NCI-H2029 (cell line): ENCODE data around the gene AMH.
"Not testable (repeated sequence)": the region's sequence is repeated elsewhere in the genome, so short reads cannot be mapped to it uniquely, and the experiment has no call there.

ENCODE experiments used
- DNase-seq: peaks from one replicate; lab custom pipeline; 2025; lab: John Stamatoyannopoulos, UW

AMH gene

GRCh38 chr19:2270423-2271233, 21.5 kb downstream of the AMH start:
- DNase-seq = no peak

DNA sequence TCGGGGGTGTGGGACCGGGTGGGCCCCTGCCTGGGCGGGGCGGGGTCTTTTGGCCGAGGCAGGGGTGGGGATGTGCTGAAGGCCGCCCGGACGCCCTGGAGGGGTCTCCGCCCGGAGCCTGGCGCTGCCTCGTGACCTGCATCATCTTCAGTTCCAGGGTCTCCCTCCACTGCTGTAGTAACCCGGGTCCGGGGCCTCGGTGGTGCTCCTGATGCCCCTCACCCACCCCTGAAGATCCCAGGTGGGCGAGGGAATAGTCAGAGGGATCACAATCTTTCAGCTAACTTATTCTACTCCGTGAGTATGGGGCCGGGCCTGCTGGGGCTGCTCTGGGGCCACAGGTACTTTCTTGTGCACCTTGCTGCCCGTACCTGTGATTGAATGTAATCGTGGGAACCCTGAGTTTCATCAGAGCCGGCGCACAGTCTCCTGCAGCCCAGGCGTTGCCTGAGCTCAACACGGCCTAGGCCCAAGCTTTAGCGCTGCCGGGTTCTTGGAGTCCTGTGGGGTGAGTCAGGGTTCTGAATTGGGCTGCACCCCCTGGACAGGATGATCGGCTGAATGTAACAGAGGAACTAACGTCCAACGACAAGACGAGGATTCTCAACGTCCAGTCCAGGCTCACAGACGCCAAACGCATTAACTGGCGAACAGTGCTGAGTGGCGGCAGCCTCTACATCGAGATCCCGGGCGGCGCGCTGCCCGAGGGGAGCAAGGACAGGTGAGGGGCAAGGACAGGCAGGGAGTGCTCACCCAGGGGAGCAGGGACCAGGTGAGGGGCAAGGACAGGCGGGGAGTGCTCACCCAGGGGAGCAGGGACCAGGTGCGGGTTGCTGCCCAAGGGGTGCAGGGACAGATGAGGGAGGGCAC, 22.3 kb downstream of the AMH start:
- no peak for DNase-seq

GRCh38 chr19:2273356-2274184, 24.4 kb downstream of the AMH start:
- DNase-seq = peak; percentile 72

DNA sequence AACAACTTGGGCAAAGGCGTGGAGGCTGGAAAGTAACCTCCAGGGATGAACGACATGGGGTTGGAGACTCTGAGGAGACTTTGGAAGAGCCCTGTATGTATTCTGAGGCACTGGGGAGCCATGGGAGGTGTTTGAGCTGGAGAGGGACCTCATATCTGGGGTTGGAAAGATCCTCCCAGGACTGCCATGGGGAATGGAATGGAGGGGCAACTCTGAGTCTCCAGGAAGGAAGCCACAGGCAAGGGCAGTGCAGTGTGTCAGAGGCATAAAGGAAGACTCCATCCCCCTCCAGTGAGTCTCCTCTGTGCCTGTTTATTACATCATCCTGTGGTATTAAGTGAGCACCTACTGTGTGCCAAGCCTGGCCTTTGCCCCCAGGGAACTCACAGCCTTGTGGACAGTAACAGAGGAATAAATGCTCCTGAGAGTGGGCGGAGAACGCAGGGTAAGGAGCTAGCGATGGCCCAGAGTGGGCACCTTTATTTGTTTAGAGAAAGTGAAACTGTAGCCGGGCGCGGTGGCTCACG, 25.1 kb downstream of the AMH start:
- DNase-seq = no peak

DNA sequence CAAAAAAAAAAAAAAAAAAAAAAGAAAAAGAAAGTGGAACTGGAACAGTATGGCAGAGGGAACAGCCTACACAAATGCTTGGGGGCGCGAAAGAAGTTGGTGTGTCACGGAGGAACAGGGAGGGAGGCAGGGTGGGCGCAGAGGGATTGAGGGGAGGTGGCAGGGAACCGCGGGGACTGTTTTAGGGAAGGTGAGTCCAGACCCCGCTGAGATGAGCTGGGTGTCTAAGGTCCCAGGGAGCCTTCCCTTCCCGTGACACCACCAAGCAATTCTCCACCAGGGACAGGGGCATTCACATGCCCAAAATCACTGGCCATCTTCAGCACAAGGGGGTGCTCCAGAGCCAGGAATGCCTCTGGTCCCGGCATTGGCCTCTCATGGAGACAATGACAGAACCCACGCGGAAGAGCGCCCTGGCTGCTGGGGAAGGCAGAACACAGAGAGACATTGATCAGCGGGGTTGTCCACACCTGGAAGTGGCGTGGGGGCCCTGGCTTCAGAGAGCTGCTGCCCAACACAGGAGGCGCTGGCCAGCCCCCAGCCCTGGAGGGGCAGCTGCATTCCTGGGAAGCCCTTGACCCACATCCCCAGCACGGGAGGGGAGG, 25.9 kb downstream of the AMH start:
- no peak for DNase-seq

DNA sequence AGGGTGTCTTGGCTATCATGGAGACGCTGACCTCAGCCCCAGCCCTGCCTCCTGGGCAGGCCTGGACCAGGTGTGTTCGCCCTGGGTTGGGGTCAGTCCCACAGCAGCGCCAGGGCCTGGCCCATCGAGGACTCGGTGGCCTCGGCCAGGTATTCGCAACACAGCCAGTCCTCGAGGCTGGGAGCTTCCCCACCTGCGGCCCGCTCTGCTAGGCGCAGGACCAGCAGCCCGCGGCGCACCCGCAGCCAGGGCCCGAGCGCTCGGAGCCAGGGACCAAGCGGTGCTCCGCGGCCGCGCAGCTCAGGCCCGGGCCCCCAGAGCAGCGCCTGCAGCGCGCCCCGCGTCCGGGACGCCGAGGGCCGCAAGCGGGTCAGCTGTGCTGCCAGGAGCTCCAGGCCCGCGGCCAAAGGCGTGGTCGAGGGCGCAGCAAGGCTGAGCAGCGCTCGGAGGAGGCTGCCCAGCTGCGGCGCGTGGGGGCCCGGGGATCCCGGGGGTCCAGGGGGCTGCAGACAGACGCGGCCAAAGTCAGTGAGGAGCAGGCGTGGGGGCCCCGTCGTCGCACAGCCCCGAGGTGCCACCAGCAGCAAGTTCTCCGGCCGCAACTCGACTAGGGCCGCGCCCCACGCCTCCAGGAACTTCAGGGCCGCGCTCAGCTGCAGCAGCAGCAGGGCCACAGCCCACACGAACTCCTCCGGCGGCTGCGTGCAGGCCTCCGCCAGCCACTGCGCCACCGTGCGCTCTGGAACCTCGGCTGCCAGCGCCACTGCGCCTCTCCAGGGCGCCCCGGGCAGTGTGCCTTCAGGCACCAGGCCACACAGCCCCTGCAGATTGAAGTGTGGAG, 26.7 kb downstream of the AMH start:
- no peak for DNase-seq

GRCh38 chr19:2276429-2276986, 27.4 kb downstream of the AMH start:
- no peak for DNase-seq

- DNase-seq = no peak
Measured at GRCh38 chr19:2277138-2277537, 28.0 kb downstream of the AMH start.

GRCh38 chr19:2278459-2279158, 29.5 kb downstream of the AMH start:
- no peak for DNase-seq

DNA sequence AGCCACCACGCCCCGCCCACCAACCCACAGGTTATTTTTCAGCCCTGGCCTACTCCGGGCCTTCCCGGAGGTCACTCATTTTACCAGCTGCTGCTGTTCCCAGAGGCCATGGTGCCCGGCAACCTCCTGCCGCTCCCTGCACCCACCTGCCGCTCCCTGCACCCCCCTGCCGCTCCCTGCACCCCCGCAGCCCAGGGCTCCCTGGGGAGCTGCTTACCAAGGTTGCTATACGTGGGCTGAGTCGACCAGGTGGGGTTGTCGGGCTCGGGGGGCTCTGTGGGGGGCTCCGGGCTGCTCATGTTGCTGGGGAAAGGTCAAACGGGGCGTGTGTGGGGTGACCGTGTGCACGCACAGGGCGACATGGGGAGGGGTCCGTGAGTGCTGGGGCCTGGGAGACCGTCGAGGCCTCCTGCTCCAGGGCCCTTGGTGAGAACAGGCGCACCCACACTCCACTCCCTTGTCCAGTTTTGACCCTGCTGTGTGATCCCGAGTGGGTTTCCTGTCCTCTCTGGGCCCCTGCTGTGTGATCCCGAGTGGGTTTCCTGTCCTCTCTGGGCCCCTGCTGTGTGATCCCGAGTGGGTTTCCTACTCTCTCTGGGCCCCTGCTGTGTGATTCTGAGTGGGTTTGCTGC, 31.6 kb downstream of the AMH start:
- DNase-seq = no peak

- not testable (repeated sequence) for DNase-seq
Measured at GRCh38 chr19:2281265-2282061, 32.3 kb downstream of the AMH start.

DNA sequence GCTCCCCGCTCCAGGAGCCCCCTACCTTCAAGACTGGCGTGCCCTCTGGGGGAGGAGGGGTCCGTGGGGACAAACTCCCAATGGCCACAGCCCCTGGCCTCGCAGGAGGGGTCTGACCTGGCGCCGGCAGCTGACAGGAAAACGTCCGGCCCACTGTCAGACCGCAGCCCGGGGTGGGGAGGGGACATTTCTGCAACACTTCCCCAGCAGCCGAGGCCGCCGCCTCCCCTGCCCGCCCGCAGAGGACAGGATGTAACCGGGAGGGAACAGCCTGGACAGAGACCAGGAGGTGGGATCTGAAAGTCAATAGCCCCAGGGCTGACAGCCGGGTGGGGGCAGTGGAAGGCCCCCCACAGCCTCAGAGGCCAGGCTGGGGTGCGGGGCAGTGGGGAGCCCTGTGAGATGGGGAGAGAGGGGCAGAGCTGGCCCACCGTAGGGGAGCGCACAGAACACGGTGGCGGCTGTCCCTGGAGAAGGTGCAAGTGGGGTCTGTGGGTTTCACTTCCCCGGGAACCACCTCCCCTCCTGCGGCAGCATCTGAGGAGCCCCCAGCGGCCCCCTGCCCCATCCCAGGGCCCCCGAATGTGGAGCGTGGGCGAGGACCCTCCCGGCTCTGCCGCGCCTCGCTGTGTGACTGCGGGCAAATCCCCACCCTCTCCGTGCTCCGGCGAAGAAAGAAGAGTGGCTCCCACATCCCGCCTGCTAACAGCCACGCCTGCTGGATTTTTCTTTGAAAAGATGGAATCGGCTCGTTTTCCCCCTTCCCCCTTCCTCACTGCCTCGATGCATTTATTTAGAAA, 33.1 kb downstream of the AMH start, which contains the start of gene PEAK3:
Gene PEAK3, minus strand, starts transcription at position 114 of the 800 bp plus-strand sequence. CDS start 1,244 bp downstream, outside the sequence.
- DNase-seq = no peak

GRCh38 chr19:2282862-2283237, 33.7 kb downstream of the AMH start:
- DNase-seq = no peak

GRCh38 chr19:2283835-2284507, 34.8 kb downstream of the AMH start:
- no peak for DNase-seq

GRCh38 chr19:2286402-2287140, 37.4 kb downstream of the AMH start:
- DNase-seq = no peak
